Measurements from ENCODE around the gene FGF18.

Gene FGF18

DNA sequence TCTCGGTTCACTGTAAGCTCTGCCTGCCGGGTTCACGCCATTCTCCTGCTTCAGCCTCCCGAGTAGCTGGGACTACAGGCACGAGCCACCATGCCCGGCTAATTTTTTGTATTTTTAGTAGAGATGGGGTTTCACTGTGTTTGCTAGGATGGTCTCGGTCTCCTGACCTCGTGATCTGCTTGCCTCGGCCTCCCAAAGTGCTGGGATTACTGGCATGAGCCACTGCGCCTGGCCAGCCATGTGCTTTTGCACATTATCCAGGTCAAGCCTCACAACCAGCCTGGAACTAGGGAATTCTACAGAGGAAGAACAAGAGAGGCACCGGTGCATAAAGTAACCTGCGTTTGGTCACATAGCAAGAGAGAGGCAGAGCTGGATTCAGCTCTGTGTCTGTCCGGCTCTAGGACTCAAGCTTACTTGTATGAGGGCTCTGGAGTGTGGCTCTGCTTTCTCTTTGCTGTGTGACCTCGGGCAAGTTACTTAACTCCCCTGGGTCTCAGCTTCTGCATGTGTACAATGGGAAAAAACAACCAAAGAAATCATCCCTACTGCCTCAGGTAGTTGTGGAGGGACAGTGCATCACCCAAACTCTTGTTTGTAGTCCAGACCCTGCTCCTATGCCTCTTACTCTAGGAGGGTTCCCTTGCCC, 6.3 kb downstream of the FGF18 start:
- no peaks in the 10 kb centered on the region for H3K9me3 Mint-ChIP-seq
- H3K4me1 Mint-ChIP-seq (ENCODE audit: low read depth), result peaks cover 5% of the 10 kb centered on the region
- no peaks in the 10 kb centered on the region for H3K36me3 Mint-ChIP-seq (ENCODE audit: low read depth)
- H3K27me3 Mint-ChIP-seq, result peaks cover 24% of the 10 kb centered on the region
- no peak overlapping the region for H3K27ac Mint-ChIP-seq
- no peak overlapping the region for H3K4me3 Mint-ChIP-seq

DNA sequence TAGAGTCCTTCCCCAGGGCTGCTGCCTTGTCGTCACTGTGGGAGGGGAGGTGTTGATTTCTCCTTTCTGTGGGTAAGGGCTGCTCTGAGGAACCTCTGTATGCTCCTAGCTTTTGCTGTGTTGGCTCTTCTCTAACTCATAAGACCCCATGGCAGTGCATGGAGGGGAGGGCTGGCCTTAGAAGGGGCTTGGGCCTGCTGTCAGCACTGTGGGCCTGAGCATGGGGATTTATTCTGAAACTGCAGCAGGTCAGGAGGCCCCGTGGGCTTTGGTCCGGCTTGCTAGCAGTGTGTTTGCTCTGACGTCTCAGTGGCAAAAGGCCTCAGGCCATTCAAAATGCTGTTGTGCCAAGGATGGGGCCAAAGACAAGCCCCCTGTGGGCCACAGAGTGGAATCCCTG, 6.8 kb downstream of the FGF18 start:
- H3K9me3 Mint-ChIP-seq, result no peaks in the 10 kb centered on the region
- H3K4me3 Mint-ChIP-seq, result no peak overlapping the region
- H3K4me1 Mint-ChIP-seq (ENCODE audit: low read depth), result no peaks in the 10 kb centered on the region
- no peaks in the 10 kb centered on the region for H3K36me3 Mint-ChIP-seq (ENCODE audit: low read depth)
- peaks cover 18% of the 10 kb centered on the region for H3K27me3 Mint-ChIP-seq
- H3K27ac Mint-ChIP-seq, result no peak overlapping the region

DNA sequence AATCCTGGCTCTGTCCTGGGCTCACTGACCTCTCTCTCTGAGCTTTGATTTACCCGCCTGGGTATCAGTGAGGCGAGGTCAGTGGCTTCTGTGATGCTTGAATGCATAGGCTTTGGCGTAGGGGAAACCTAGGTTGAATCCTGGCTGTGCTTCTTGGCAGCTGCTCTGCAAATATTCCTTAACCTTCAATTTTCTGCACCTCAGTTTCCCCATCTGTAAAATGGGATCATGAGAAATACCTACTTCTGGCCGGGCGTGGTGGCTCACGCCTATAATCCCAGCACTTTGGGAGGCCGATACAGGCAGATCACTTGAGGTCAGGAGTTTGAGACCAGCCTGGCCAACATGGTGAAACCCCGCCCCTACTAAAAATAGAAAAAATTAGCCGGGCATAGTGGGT, 7.2 kb downstream of the FGF18 start:
- no peak overlapping the region for H3K27ac Mint-ChIP-seq
- no peak overlapping the region for H3K4me3 Mint-ChIP-seq
- no peaks in the 10 kb centered on the region for H3K4me1 Mint-ChIP-seq (ENCODE audit: low read depth)
- peaks cover 14% of the 10 kb centered on the region for H3K27me3 Mint-ChIP-seq
- no peaks in the 10 kb centered on the region for H3K36me3 Mint-ChIP-seq (ENCODE audit: low read depth)
- H3K9me3 Mint-ChIP-seq, result no peaks in the 10 kb centered on the region

DNA sequence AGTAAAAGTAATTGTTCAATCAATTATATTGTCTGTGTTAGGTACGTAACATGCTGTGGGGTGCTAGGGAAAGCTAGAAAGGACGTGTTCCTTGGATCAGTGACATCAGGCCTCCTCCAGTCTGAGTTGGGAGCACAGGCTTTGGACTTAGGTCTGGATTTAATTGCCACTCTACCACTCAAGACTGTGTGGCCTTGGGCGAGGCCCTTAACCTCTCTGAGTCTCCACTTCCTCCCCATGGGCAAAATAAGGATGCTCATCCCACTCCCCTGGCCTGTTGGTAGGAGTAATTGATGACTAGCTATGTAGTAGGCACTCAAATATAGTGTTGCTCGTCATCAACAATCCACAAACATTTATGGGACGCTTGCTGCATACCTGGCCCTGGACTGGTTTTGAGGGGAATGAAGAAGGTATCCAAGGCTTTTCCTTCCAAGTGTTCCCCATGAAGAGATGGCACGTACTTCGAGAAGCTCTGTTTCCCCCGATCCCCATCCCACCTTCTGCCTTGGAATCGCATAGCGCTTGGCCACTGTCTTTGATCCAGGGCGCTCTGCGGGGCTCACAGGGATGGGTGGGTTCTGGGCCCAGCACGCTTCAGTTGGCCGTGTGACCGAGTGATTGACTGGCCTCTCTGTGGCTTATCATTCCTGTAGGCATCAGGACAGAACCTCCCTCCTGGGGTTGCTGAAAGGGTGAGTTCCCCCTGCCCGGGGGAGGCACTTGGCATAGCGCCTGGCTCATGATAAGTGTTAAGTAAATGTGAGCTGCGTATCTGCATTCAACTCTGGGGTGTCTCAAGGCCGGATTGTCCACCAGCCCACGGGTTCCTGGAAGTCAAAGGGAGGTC, 8.1 kb downstream of the FGF18 start:
- H3K27me3 Mint-ChIP-seq, result peaks cover 6% of the 10 kb centered on the region
- no peak overlapping the region for H3K27ac Mint-ChIP-seq
- no peaks in the 10 kb centered on the region for H3K9me3 Mint-ChIP-seq
- H3K36me3 Mint-ChIP-seq (ENCODE audit: low read depth), result no peaks in the 10 kb centered on the region
- H3K4me1 Mint-ChIP-seq (ENCODE audit: low read depth), result no peaks in the 10 kb centered on the region
- no peak overlapping the region for H3K4me3 Mint-ChIP-seq

DNA sequence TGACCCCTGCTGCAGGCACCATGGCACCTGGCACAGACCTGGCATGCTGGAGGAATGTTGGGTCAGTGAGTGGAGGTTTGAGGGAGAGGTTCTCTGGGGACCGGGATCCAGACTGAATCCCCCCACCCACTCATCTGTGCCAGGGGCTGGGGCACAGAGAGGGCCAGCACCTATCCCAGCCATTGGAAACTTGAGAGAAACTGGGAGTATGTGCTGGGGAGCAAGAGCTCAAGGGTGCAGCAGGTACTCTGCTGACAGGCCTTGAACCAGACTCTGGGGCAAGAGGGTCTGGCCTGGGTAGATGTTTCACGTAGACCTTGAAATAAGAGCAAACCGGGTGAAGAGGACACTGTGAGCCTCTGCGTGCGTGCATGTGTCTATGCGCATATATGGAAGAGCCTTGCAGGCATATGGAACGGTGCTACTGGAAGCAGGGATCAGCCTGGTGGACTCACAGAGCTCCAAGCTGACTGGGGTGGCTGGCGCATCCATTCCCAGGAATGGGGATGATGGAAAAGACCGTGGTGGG, 8.8 kb downstream of the FGF18 start:
- Mint-ChIP-seq H3K27me3 (peaks cover 5% of the 10 kb centered on the region), H3K36me3 (ENCODE audit: low read depth) (no peaks in the 10 kb centered on the region), H3K27ac (no peak overlapping the region), H3K9me3 (no peaks in the 10 kb centered on the region), H3K4me1 (ENCODE audit: low read depth) (no peaks in the 10 kb centered on the region), H3K4me3 (no peak overlapping the region)

DNA sequence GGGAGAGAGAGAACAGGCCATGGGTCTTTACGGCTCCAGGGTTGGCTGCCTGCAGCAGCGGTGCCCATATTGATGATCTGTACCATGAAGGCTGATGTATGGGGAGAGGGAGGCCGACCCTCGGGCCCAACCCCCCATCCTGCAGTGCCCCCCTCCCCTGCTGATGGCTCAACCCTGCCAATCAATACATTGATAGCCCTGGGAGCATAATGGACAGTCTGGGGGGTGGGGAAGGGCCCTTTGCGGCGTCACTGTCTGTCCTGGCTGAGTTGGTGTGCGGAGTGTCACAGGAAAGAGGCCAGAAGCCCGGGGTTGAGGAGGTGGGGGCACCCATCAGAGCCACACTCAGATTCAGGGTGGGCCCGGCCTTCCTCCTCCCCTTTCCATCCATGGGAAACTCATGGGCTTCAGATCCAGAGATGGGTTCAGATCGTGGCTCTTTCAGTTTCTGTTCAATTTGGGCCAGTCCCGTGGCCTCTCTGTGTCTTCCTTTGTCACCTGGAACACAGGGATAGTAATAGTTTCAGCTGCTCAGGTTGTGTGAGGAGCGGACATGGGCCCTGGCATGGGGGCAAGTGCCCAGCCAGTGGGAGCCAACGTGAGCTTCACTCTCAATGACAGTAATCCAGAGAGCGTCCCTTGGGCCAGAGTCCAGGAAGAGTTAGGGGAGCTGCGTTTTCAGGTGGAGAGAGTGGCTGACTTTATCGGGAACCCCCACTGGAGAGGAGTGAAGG, 9.5 kb downstream of the FGF18 start:
- H3K36me3 Mint-ChIP-seq (ENCODE audit: low read depth), result no peaks in the 10 kb centered on the region
- H3K27me3 Mint-ChIP-seq, result peaks cover 4% of the 10 kb centered on the region
- H3K4me1 Mint-ChIP-seq (ENCODE audit: low read depth), result no peaks in the 10 kb centered on the region
- no peak overlapping the region for H3K27ac Mint-ChIP-seq
- H3K4me3 Mint-ChIP-seq, result no peak overlapping the region
- H3K9me3 Mint-ChIP-seq, result no peaks in the 10 kb centered on the region

DNA sequence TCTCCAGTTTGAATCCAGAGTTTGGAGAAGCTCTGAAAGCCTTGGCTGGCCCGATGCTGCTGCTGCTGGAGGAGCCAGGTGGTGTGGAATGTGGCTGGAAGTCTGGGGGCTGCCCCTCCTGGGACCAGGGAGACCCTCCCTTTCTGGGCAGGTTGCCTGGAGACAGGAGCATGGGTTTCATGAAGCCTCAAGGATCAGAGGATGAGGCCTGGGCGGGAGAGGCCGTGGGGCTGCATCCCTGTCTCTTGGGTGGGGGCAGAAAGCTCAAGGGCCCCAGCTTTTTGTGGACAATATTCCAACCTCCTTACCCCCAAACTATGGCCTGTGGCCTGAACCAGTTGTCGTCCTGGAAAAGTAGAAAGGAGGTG, 10.1 kb downstream of the FGF18 start:
- Mint-ChIP-seq H3K36me3 (ENCODE audit: low read depth) (no peaks in the 10 kb centered on the region), H3K4me1 (ENCODE audit: low read depth) (no peaks in the 10 kb centered on the region), H3K9me3 (no peaks in the 10 kb centered on the region), H3K27me3 (no peaks in the 10 kb centered on the region), H3K4me3 (no peak overlapping the region), H3K27ac (no peak overlapping the region)

DNA sequence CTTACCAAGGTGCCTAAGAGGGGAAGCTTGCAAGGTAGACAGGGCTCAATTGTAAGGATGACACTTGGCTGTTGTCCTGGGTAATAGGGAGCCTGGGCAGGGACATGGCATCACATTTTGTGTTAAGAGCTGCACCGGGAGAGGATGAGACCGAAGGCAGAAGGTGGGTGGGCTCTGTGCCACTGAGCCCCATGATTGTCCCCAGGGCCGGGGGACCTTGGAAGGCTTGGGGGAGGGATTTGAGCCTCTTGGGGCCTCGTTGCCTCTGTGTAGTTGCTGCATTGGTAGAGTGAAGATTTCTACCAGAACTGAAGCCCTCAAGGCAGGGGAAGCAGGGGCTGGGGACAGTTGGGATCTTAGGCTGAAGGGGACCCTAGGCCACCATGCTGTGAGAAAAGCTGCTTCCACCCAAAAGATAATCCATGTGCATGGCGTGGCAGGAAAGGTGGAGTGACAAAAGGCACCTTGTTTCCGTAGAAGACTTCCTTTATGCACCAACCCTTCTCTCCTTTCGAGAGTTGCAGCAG, 11.9 kb downstream of the FGF18 start:
- H3K9me3 Mint-ChIP-seq, result no peaks in the 10 kb centered on the region
- no peak overlapping the region for H3K4me3 Mint-ChIP-seq
- no peaks in the 10 kb centered on the region for H3K27me3 Mint-ChIP-seq
- H3K27ac Mint-ChIP-seq, result no peak overlapping the region
- H3K36me3 Mint-ChIP-seq (ENCODE audit: low read depth), result no peaks in the 10 kb centered on the region
- no peaks in the 10 kb centered on the region for H3K4me1 Mint-ChIP-seq (ENCODE audit: low read depth)

DNA sequence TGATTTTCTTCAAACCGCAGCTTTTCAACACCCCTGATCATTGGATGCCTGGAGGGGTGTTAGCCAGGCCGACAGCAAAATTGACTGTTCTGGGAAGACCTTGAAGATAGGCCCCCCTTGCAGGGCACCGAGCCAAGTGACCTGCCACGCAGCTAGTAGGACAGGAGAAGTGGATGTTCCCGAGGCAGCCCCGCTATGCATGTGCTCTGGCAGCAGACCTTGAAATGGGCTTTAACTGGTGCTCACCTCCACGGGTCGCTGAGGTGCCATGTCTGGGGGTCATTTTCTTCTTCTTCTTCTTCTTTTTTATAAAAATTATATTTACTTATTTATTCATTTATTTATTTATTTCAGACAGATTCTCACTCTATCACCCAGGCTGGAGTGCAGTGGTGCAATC, 12.6 kb downstream of the FGF18 start:
- Mint-ChIP-seq H3K27ac (no peak overlapping the region), H3K9me3 (no peaks in the 10 kb centered on the region), H3K27me3 (no peaks in the 10 kb centered on the region), H3K4me3 (no peak overlapping the region), H3K36me3 (ENCODE audit: low read depth) (no peaks in the 10 kb centered on the region), H3K4me1 (ENCODE audit: low read depth) (no peaks in the 10 kb centered on the region)

DNA sequence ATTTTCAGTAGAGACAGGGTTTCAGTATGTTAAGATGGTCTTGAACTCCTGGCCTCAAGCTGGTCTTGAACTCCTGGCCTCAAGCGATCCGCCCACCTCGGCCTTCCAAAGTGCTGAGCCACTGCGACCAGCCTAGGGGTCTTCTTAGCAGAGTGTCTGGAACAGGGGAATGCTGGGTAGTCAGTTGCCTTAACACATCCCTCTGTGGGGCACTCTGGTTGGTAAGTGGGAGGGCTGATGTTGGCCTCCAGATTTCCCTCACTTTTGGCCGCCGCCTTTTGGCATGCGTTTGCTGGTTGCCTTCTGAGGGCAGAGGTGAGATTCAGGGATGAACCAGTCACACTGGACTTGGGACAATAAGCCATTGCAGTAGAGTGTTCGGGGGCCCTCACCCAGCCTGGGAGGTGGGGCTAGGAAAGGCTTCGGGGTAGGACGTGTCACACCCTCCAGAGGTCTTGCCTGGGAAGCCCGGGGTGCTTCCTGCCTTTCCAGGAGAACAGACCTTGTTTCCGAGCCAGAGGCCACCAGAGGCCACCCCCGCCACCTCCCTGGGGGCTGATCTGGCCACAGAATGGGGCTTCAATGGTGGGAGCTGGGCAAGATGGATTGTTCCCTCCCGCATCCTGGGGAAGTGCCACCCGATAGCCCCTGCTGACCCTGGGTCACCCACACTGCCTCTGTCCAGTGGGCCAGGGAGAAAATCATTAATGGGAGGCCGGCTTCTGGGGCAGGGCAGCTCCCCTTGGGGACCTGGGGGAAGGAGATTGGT, 13.3 kb downstream of the FGF18 start:
- Mint-ChIP-seq H3K27me3 (no peaks in the 10 kb centered on the region), H3K4me1 (ENCODE audit: low read depth) (no peaks in the 10 kb centered on the region), H3K9me3 (no peaks in the 10 kb centered on the region), H3K36me3 (ENCODE audit: low read depth) (no peaks in the 10 kb centered on the region), H3K27ac (no peak overlapping the region), H3K4me3 (no peak overlapping the region)

DNA sequence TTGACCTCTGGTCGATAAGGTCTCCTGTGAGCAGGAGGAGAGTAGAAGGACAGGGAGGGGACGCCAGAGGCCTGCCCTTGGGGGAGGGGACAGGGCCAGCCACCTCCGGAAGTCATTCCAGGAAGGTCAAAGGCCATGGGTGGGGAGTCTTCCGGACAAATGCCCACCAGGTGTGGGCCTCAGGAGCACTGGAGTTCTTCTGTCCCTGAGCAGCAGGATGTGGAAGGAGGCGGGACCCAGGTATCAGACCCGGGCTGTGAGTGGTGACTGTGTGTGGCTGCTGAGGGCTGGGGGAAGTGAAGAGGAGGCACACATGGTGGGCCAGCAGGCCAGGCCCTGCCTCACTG, 13.9 kb downstream of the FGF18 start:
- H3K4me3 Mint-ChIP-seq, result no peak overlapping the region

DNA sequence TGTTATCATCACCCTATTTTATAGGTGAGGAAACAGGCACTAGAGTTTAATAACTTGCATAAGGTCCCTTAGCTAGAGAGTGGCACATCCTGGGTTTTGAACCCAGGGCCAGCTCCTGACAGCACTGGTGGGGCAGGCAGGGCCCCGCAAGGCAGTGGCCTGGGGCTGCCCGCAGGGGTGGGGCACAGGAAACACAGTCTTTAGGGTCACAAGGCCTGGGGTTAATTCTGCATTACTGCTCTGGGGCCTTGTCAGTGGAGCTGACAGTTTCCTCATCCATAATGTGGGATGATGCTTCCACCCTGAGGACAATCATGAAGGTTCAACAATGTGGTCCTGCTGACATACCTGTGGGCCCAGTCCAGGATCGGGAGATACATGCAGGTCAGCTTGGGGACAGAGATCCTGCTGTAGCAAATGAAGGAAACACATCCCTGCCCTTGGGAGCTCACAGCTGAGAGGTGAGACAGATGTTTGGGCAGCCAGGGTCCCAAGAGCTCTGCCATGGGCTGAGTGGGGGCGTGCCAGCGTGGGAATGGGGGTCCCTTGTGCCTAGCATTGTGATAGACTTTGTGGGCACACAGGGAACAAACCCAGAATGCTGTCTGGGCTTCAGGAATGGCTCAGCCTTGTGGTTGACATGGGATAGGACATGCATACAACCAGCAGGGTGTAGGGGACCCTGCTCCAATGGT, 14.7 kb downstream of the FGF18 start:
- Mint-ChIP-seq H3K36me3 (ENCODE audit: low read depth) (no peaks in the 10 kb centered on the region), H3K27ac (no peak overlapping the region), H3K4me3 (no peak overlapping the region), H3K4me1 (ENCODE audit: low read depth) (no peaks in the 10 kb centered on the region), H3K9me3 (no peaks in the 10 kb centered on the region), H3K27me3 (no peaks in the 10 kb centered on the region)

More for the DNA sequence above, 13.9 kb downstream of the FGF18 start:
- H3K9me3 Mint-ChIP-seq, result no peaks in the 10 kb centered on the region
- H3K36me3 Mint-ChIP-seq (ENCODE audit: low read depth), result no peaks in the 10 kb centered on the region
- H3K27me3 Mint-ChIP-seq, result no peaks in the 10 kb centered on the region
- H3K27ac Mint-ChIP-seq, result no peak overlapping the region
- H3K4me1 Mint-ChIP-seq (ENCODE audit: low read depth), result no peaks in the 10 kb centered on the region

DNA sequence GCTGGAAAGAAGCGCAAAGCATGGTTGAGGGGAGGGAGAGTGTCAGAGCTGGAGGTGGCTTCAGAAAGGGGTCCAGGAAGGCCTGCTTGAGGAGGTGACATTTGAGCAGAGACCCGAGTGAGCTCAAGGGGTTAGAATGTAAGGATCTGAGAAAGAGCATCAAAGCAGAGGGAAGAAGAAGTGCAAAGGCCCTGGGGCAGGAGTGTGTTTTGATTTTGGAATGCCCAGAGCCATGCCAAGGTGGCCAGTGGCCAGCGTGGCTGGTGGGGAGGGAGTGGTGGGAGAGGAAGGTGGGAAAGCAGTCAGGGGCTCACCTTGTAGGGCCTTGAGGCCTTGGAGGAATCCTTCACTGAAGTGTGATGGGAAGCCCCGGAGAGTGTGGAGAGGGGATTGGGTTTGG, 15.4 kb downstream of the FGF18 start:
- no peaks in the 10 kb centered on the region for H3K27me3 Mint-ChIP-seq

DNA sequence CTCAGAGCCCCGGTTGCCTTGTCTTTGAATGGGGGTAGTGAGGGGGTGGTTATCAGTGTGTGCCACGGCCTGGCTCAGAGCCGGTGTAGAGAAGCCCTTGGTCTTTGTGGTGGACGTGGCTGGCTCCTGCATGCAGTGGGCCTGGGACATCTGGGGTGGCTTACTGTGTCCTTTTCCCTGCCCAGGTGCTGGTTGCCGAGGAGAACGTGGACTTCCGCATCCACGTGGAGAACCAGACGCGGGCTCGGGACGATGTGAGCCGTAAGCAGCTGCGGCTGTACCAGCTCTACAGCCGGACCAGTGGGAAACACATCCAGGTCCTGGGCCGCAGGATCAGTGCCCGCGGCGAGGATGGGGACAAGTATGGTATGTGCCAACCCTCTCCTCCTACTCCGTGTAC, 16.5 kb downstream of the FGF18 start:
- Mint-ChIP-seq H3K36me3 (ENCODE audit: low read depth) (no peaks in the 10 kb centered on the region), H3K4me3 (no peak overlapping the region), H3K27me3 (no peaks in the 10 kb centered on the region), H3K27ac (no peak overlapping the region), H3K4me1 (ENCODE audit: low read depth) (no peaks in the 10 kb centered on the region), H3K9me3 (no peaks in the 10 kb centered on the region)

More for the DNA sequence above, 15.4 kb downstream of the FGF18 start:
- no peaks in the 10 kb centered on the region for H3K36me3 Mint-ChIP-seq (ENCODE audit: low read depth)
- no peaks in the 10 kb centered on the region for H3K9me3 Mint-ChIP-seq
- H3K27ac Mint-ChIP-seq, result no peak overlapping the region
- no peaks in the 10 kb centered on the region for H3K4me1 Mint-ChIP-seq (ENCODE audit: low read depth)
- H3K4me3 Mint-ChIP-seq, result no peak overlapping the region

Measured in stimulated activated naive CD8-positive, alpha-beta T cell treated with anti-CD3 and anti-CD28 coated beads, Interleukin-15, Interleukin-2, amounts not matched to agents 100 ng/mL and 50 ng/mL, for 24 hours (primary cell).